ENCODE results near the gene SBSN. TPM values are rescaled to one million over a fixed set of nuclear protein-coding genes. Genes with fewer than 3 reads are reported as not detected.

Gene SBSN
- total and polyA plus RNA-seq, 8 donors: 0.15 to 0.16 TPM; not detected in 6

GRCh38 chr19:35555301-35556005, 27.3 kb upstream of the SBSN start:
- WGBS, 2 donors: 75 to 78% methylated on average over 30 of the region's 30 CpGs
- Histone ChIP-seq H3K36me3 (no peaks in the 10 kb centered on the region), H3K27ac (no peak overlapping the region), H3K9me3 (no peaks in the 10 kb centered on the region), H3K4me3 (no peak overlapping the region), H3K4me1 (peaks cover 0 to 6% (median 0%) of the 10 kb centered on the region in 3 donors), H3K27me3 (no peaks in the 10 kb centered on the region)
- DNase-seq: peak in 1 of 6 donors; percentile 47
- no peak for ATAC-seq
- TF ChIP-seq CTCF (IDR thresholded peaks at IDR 0.05): no peak
- intact Hi-C loops (cut with DNase I): no loop called here
- FAIRE-seq: no peak

GRCh38 chr19:35554076-35554475, 26.0 kb upstream of the SBSN start:
- FAIRE-seq (no peak), DNase-seq (no peak), ATAC-seq (no peak)
- H3K36me3 ChIP-seq: no peaks in the 10 kb centered on the region
- no peak overlapping the region for H3K4me3 ChIP-seq
- no peak for TF ChIP-seq CTCF (IDR thresholded peaks at IDR 0.05)
- intact Hi-C loops (cut with DNase I): no loop called here
- WGBS, 2 donors: 69 to 71% methylated on average over 5 of the region's 5 CpGs
- peaks cover 0 to 9% (median 0%) of the 10 kb centered on the region in 3 donors for H3K4me1 ChIP-seq
- no peaks in the 10 kb centered on the region for H3K9me3 ChIP-seq
- no peak overlapping the region for H3K27ac ChIP-seq
- H3K27me3 ChIP-seq: no peaks in the 10 kb centered on the region

- FAIRE-seq (no peak), ATAC-seq (no peak), DNase-seq (no peak)
- Histone ChIP-seq H3K36me3 (no peaks in the 10 kb centered on the region), H3K4me1 (peaks cover 0 to 8% (median 0%) of the 10 kb centered on the region in 3 donors), H3K9me3 (no peaks in the 10 kb centered on the region), H3K27ac (no peak overlapping the region), H3K27me3 (no peaks in the 10 kb centered on the region), H3K4me3 (no peak overlapping the region)
- 70% methylated on average over 10 to 14 of the region's 14 CpGs for WGBS, 2 donors
- intact Hi-C loops (cut with DNase I): no loop called here
- TF ChIP-seq CTCF (IDR thresholded peaks at IDR 0.05): no peak
Observed at GRCh38 chr19:35553385-35554000, 25.4 kb upstream of the SBSN start.

- Histone ChIP-seq H3K9me3 (no peaks in the 10 kb centered on the region), H3K27ac (no peak overlapping the region), H3K4me1 (peaks cover 0 to 3% (median 0%) of the 10 kb centered on the region in 3 donors), H3K36me3 (no peaks in the 10 kb centered on the region), H3K4me3 (no peak overlapping the region), H3K27me3 (no peaks in the 10 kb centered on the region)
- intact Hi-C loops (cut with DNase I): no loop called here
- ATAC-seq (no peak), FAIRE-seq (no peak), DNase-seq (no peak)
- TF ChIP-seq CTCF (IDR thresholded peaks at IDR 0.05): no peak
- 72 to 75% methylated on average over 13 of the region's 13 CpGs for WGBS, 2 donors
Observed at GRCh38 chr19:35552534-35553384, 24.6 kb upstream of the SBSN start.

All from pancreas (tissue), 10 donors.